HG02970 (cell line): Measurements from ENCODE around the gene NOL4L.
"Not testable (repeated sequence)": the region's sequence is repeated elsewhere in the genome, so short reads cannot be mapped to it uniquely, and the experiment has no call there.

ENCODE experiments used
- ATAC-seq: cut with Tn5 transposase; IDR thresholded peaks from one replicate; pipeline ENCODE4 v1.9.1; 2021; ENCODE audit warnings: mild to moderate bottlenecking, moderate library complexity, moderate number of reproducible peaks; ENCODE audit not compliant: unreplicated experiment, low FRiP score

The NOL4L gene

GRCh38 chr20:32578062-32578461, 7.1 kb downstream of the NOL4L start:
- ATAC-seq: not testable (repeated sequence)

DNA sequence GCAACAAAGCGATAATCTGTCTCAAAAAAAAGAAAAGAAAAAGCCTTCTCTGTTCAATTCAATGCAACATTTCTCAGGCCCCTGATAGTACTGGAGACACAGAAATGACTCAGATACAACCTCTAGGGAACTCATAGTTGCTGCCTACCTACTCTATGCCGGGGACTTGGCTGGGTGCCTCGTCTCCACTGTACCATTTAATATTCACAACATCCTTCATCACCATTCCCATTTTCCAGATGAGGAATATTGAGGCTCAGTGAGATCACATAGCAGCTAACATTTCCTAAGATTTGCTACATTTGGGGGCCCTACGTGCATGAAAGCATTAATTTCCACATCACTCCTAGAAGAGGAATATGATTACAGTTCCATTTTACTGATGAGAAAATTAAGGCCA, 7.5 kb downstream of the NOL4L start:
- no peak for ATAC-seq

GRCh38 chr20:32577023-32577422, 8.1 kb downstream of the NOL4L start:
- ATAC-seq: no peak

GRCh38 chr20:32576560-32576959, 8.6 kb downstream of the NOL4L start:
- no peak for ATAC-seq

DNA sequence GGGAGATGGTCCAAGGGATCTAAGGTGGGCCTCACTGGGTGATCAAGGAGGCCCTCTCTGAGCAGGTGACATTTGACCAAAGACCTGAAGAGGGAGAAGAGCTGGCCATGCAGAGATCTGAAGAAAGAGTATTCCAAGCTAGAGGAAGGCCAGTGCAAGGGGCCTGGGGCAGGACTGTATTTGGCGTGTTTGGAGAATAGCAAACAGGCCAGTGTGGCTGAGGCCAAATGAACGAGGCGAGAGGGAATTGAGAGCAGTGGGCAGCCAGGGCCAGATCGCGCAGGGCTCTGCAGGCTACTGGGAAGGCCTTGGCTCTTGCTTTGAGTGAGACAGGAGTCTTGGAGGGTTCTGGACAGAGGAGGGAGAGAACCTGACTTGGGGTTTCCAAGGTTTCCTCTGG, 9.3 kb downstream of the NOL4L start:
- no peak for ATAC-seq

DNA sequence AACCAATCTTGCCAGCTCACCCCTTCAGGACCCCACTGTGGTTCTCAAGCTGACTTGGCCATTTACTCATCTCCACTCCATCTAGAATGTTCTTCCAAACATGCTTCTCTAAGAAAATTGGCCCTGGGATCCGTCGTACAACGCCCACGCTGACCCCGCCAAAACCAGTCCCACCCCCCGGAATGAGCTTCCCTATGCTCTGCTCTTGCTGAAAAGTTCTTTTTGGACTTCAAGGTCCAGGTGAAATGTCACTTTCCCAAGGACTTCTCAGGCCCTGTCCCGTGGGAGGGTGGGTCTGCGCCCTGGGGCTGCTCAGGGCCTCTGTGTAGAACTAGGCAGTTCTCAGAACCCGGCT, 9.9 kb downstream of the NOL4L start:
- no peak for ATAC-seq

DNA sequence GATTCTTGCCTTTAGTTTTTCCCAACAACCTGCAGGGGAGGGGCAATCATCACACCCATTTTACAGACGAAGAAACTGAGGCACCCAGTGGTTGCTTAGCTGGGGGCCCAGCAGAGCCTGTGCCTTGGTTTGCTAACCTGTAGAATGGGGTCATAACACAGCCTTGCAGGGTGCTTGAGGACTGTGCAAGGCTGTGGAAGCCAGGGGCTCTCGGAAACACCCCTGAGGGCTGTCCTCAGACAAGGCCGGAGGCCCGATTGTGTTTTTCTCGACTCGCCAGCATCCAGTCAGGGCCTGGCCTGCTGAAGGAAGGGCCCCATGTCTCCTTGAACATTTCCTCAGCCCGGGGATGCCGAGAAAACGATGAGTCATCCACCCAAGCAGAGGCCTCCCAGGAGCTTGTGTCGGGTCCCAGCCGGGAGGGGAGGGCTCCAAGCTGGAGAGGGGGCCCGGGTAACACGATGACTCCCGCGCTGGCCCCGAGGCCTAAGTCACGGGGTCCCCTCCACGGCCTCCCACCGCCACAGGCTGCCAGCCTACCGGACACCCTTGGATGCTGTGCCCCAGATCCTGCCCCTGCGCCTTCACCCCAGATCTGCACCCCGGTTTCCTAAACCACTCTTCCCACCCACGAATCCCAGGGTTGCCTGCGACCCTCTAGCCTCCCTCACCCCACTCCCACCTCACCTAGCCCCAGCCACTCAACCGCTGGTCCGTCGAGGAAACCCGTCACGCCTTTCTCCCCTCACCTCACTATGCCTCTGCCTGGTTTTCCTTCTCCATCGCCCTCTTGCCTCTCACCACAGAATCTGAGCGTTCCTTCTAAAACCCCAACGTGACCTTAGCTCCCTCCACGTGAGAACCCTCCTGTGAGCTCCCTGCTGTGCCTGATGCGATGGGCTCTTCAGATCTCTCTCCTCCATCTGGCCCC, 10.6 kb downstream of the NOL4L start:
- no peak for ATAC-seq

DNA sequence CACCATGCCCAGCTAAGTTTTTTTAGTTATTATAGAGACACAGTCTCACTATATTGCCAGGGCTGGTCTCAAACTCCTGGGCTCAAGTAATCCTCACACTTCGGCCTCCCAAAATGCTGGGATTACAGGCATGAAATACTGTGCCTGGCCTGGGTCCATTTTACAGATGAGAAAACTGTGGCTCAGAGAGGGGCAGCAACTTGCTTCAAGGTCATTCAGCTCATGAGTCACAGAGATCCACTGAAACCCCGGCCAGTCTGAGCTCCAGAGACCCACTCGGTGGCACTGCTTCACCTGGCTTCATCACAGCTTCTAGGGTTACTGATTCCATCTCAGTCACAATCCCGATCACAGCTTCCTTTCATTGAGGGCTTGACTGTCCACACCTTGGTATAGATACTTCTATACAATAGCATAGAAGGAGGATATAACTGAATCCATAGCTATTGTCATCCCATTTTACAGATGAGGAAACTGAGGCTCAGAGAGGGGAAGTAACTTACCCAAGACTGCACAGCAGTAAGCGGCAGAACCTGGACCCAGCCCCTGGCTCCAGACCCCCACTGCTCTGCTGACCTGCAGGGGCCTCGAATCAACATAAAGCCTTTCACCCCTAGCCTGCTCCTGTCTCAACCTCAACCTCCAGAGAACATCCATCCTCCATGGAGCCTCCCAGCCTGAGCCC, 11.8 kb downstream of the NOL4L start:
- ATAC-seq: no peak

DNA sequence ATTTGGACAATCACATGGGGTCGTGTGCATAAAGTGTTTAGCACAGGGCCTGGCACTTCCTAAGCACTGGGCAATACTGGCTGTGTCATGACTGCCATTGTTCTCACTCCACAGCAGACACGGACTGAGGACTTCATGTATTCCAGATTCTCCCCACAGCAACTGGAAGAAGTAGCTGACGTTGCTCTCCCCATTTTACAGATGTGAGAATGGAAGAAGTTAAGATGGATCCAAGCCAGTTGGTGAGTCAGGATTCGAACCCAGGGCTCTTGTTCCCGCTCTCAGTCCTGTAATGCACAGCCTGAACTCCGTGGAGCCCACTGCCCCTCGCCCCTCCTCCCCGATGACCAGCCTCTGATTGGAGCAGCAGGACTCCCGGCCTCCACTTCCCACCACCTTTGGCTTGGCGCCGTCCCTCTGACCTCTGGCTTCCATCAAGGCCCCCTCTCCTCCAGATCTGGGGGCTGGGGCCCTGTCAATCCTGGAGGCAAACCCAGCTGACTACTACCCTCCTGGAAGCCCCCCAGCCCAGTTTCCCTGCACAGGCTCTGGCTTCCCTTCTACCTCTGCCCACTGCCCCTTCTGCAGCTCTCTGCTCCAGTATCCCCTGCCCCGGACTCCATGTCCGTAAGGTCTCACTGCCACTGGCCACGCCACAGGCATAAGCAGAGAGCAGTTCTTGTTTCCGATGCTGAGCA, 12.7 kb downstream of the NOL4L start:
- no peak for ATAC-seq

DNA sequence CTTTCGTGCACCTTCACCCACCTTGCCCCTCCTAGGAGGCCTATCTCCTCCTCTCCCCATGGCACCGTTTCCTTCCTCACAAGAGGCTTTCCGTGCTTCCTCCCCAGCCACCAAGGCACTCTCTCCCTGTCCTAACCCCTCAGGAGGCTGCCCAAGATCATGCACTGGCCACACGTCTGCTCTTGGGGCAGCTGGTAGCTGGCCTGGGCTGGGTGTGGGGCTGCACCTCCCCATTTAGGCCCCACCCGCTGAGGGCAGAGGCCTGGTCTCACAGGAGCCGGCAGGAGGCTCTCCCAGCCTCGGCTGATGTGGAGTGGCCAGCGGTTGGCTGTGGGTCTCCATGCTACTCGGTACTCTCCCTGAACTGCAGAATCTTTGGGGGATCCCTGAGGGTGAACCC, 13.6 kb downstream of the NOL4L start:
- no peak for ATAC-seq

DNA sequence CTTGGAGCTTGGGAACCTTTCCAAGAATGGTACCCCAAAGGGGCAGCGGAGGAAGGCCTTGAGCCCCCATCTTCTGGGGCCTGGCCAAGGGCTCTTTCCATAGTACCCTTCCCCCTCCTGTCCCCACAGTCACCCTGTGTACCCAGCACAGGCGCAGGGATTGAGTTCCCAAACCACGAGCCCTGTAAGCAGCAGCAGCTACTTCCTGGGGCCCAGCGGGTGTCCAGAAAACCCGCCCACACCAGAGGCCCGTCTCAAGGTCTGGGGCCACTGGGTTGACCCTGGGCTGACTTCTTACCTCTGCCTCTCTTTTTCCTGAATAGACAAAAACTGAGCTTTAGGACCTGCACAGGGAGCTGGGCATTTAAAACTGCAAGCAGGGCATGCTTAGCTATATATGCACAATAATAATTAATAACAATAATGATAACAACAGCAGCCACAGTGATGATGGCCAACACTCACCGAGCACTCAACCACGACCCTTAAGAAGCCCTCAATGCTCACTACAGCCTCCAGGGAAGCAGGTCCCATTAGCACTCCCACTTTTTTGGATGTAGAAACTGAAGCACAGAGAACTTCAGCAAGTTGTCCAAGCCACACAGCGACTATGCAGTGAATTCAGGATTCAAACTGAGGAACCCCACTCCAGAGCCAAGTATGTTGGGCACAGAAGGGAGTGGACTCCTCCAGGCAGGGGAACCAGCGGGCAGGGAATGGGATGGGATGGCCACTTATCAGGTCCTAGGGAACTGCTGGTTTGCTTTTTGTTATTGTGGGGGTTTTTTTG, 14.5 kb downstream of the NOL4L start:
- ATAC-seq: no peak

DNA sequence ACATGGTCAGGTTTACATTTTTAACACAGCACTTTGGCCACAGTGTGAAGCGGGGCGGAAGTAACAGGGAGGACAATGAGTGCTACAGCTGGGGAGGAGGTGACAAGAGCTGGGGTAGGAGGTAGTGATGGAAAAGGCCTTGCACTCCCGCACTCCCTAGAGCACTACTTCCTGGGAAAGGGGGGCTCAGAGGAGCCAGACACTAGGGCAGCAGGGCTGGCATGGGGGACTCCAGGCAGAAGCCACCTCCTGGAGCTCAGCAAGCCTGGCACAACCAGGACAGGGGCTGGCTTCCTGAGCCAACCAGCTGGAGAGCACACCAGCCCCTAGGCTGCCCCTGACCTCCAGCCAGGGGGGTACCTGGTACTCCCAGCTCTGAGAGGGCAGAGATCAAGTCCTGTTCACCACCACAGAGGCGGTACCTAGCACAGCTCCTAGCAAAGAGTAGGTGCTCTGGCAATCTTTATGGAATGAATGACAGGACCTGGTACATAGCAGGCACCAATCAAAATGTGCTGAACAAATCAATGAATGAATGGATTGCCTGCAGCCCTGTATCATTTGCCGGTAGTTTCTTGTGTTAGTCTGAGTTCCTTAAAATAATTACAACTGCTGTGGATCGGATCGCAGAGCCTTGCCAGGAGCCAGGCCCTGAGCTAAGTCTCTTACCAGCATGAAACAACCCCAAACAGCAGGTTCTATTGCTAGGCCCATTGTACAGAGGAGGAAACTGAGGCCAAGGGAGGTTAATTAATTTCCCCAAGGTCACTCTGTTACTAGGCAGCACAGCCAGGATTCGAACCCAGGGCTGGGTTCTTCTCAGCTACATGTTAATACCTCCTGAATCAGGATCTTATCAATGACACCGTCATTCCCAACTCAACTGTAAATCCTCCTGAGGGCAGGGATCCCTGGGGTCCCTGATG, 15.5 kb downstream of the NOL4L start:
- ATAC-seq: no peak

DNA sequence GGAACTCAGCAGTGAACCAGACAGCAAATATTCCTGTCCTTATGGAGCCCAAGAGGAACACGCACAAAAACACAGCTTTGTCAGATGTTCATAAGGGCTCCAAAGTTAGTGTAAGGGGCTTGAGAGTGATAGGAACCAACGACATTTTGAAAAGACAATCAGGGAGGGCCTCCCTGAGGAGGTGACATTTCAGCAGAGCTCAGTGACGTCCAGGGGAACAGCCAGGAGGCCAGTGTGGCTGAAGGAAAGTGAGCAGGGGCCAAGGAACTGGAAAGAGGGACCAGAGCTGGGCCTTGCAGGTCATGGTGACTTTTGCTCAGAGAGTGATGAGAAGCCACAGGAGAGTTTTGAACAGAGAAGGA, 16.1 kb downstream of the NOL4L start:
- no peak for ATAC-seq

GRCh38 chr20:32567384-32568178, 17.6 kb downstream of the NOL4L start:
- no peak for ATAC-seq

GRCh38 chr20:32566379-32567374, 18.5 kb downstream of the NOL4L start:
- no peak for ATAC-seq

GRCh38 chr20:32565735-32566032, 19.4 kb downstream of the NOL4L start:
- no peak for ATAC-seq

DNA sequence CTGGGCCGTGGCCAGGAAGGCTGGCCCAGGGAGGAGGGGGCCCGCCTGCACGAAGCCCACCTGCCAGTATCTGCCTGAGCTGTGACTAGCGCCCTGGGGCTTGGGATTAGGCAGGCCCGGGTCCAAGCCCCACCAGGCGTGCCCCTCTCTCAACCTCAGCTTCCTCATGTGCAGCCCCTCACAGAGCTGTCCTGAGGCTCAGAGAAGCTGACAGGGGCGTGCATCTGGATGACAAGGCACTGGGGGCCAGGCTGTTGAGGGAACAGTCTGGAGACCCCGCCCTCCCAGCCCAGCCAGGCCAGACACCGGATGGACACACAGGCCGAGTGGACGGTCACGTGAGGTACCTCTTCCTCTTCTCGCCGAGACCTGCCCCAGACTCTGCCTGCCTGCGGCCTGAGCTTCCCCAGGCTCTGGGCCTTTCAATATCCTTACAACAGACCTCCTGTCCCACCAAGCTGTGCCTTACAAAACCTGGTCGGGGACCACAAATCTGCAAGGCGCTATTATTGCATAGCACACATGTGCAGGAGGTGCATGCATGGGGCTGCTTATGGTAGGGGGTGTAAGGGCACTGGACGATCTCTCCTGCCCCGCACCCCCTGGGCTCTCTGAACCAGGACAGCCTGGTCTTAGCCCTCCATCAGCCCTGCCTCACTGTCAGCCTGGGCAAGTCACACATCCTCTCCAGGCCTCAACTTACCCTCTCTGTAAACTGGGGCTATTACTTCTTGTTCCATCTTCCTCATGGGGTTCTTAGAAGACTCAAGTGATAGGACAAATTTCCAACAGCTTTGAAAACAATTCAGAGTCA, 20.0 kb downstream of the NOL4L start:
- ATAC-seq: no peak
